GM13976 (cell line): Measurements from ENCODE around the gene ENTREP1.

Experiments
- DNase-seq: peaks from one replicate; pipeline ENCODE4 v3.0.0; 2012; ENCODE audit warnings: low spot score
- in situ Hi-C: fragments of 300-500 bp; cut with MboI; formaldehyde crosslinking; loops from one replicate; pipeline ENCODE4 v1.12.0; 2022; ENCODE audit warnings: low sequenced_read_pairs, mixed read lengths, inconsistent platforms; ENCODE audit not compliant: unreplicated experiment
- TF ChIP-seq, protein P1 (sequence below): IDR thresholded peaks from 2 replicates; pipeline ENCODE4 v1.5.1; 2012; ENCODE audit warnings: borderline replicate concordance, mild to moderate bottlenecking; ENCODE audit not compliant: insufficient read depth; ENCODE audit errors: extremely low read depth, missing control alignments, control extremely low read depth

ENTREP1 gene

DNA sequence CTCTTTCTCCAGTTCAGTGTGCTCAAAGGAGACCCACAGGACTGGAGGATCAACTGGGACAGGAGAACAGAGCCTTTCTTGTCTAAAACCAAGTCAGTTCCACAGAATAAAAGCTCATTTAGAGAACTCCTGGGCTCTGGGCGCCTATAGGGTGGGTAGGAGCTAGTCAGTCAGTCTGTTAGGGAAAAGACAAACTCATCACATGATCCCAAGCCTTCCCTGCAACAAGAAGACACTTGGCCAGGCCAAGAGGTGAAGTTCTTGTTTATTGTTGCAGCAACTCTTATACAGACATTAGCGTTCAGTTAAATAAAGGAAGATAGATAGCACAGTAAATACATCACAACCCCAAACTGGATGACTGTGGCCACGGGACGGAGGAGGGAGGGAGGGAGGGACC lies 102.3 kb downstream of the ENTREP1 start:
- DNase-seq = no peak
- TF ChIP-seq, protein P1, sequence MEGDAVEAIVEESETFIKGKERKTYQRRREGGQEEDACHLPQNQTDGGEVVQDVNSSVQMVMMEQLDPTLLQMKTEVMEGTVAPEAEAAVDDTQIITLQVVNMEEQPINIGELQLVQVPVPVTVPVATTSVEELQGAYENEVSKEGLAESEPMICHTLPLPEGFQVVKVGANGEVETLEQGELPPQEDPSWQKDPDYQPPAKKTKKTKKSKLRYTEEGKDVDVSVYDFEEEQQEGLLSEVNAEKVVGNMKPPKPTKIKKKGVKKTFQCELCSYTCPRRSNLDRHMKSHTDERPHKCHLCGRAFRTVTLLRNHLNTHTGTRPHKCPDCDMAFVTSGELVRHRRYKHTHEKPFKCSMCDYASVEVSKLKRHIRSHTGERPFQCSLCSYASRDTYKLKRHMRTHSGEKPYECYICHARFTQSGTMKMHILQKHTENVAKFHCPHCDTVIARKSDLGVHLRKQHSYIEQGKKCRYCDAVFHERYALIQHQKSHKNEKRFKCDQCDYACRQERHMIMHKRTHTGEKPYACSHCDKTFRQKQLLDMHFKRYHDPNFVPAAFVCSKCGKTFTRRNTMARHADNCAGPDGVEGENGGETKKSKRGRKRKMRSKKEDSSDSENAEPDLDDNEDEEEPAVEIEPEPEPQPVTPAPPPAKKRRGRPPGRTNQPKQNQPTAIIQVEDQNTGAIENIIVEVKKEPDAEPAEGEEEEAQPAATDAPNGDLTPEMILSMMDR = no peak
- in situ Hi-C loops = loop anchor here (10.0 kb wide), 1 partner anchor 118 kb away; no protein-coding TSS in a partner anchor

GRCh38 chr9:69428017-69428785 lies 103.2 kb downstream of the ENTREP1 start:
- in situ Hi-C loops = loop anchor here (10.0 kb wide), 1 partner anchor 117 kb away; no protein-coding TSS in a partner anchor
- no peak for DNase-seq
- TF ChIP-seq, protein P1 = no peak

DNA sequence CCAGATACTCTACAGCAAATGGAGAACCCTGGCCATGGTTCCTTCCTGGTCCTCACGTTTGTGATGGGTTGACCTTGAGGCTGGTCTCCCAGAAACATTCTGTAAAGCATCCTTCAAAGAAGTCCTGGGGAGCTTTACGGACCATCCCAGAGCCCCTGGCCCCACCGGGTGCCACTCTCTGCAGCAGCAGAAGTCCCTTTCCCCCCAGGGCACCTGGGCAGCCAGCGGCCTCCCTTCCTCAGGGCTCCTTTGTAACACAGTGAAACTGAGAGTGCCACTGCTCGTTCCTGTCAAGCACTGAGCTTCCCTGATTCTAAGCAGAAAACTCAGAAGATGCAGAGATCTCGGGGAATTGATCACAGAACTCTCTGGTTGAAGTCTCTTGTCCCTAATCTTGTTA lies 104.3 kb downstream of the ENTREP1 start:
- in situ Hi-C loops = loop anchor here (10.0 kb wide), 1 partner anchor 116 kb away; no protein-coding TSS in a partner anchor
- no peak for DNase-seq
- TF ChIP-seq, protein P1 = no peak

DNA sequence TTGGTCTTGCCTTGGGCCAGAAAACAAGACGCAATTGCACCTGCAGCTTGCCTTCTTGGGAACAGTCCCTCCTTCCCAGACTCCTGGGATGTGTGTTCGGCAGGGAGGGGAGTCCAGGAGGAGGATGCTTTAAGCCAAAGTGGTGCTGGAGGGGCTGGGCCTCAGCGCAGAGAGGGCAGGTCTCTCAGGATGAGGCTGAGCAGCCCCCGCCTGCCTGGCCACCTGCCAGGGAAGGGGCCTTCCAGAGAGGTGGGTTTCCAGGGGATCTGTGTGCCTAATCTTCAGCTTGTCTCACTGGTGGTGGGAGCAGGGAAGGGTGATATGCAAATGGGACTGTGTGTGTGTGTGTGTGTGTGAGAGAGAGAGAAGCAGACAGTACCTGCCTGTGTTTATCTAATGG lies 105.2 kb downstream of the ENTREP1 start:
- no peak for DNase-seq
- TF ChIP-seq, protein P1 = no peak
- in situ Hi-C loops = no loop called here

- in situ Hi-C loops = no loop called here
- TF ChIP-seq, protein P1 = no peak
- DNase-seq = no peak
Observed at GRCh38 chr9:69431203-69431602, 106.2 kb downstream of the ENTREP1 start.

- no peak for DNase-seq
- TF ChIP-seq, protein P1 = no peak
- in situ Hi-C loops = no loop called here
Observed at GRCh38 chr9:69431777-69432176, 106.8 kb downstream of the ENTREP1 start.
